C4-2B (cell line): ENCODE results near the gene C6orf52.
A peak's percentile ranks its signal among the peaks of the same experiment; 100 is the strongest.

Experiments used
- H3K27ac ChIP-seq: fragments of 450-650 bp; 2 replicates; pipeline ENCODE4 v1.5.1; 2017
- CTCF ChIP-seq: fragments of 450-650 bp; conservative IDR thresholded peaks from 2 replicates; pipeline ENCODE4 v1.5.1; 2017; ENCODE audit warnings: mild to moderate bottlenecking
- ZFX ChIP-seq: fragments of 450-650 bp; IDR thresholded peaks from 2 replicates; pipeline ENCODE4 v1.6.1; 2017

C6orf52 gene

DNA sequence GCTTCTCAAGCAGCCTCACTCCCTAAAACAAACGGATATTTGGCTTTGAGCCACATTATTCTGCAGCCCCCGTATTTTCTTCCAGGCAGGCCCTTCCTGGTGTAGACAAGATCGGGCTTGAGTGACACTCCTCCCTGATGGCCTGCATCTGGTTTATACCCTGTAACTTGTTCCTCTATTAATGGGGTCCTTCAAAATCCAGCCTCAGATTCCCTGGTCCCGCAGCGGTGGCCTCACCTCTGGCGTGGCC lies 28.1 kb upstream of the C6orf52 start:
- TF ChIP-seq CTCF (no peak), ZFX (no peak)
- peak overlapping the region; percentile 73 for H3K27ac ChIP-seq

- TF ChIP-seq ZFX: no peak
- TF ChIP-seq CTCF: no peak
- H3K27ac ChIP-seq: peak overlapping the region; percentile 73
Measured at GRCh38 chr6:10721850-10722569, 27.6 kb upstream of the C6orf52 start.

DNA sequence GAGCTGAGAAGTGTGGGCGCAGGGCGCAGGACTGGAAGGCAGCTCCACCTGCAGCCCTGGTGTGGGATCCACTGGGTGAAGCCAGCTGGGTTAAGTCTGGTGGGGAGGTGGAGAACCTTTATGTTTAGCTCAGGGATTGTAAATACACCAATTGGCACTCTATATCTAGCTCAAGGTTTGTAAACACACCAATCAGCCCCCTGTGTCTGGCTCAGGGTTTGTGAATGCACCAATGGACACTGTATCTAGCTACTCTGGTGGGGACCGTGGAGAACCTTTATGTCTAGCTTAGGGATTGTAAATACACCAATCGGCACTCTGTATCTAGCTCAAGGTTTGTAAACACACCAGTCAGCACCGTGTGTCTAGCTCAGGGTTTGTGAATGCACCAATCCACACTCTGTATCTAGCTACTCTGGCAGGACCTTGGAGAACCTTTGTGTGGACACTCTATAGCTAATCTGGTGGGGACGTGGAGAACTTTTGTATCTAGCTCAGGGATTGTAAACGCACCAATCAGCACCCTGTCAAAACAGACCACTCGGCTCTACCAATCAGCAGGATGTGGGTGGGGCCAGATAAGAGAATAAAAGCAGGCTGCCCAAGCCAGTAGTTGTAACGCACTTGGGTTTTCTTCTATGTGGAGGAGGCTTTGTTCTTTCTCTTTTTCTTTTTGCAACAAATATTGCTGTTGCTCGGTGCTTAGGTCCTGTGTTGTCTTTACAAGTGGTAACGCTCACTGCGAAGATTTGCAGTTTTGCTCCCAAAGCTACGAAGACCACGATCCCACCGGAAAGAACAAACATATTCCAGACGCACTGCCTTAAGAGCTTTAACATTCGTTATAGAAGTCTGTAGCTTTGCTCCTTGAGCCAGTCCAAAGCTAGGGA lies 26.8 kb upstream of the C6orf52 start:
- peak overlapping the region; percentile 73; the same call in 1 of the 2 replicates for H3K27ac ChIP-seq

DNA sequence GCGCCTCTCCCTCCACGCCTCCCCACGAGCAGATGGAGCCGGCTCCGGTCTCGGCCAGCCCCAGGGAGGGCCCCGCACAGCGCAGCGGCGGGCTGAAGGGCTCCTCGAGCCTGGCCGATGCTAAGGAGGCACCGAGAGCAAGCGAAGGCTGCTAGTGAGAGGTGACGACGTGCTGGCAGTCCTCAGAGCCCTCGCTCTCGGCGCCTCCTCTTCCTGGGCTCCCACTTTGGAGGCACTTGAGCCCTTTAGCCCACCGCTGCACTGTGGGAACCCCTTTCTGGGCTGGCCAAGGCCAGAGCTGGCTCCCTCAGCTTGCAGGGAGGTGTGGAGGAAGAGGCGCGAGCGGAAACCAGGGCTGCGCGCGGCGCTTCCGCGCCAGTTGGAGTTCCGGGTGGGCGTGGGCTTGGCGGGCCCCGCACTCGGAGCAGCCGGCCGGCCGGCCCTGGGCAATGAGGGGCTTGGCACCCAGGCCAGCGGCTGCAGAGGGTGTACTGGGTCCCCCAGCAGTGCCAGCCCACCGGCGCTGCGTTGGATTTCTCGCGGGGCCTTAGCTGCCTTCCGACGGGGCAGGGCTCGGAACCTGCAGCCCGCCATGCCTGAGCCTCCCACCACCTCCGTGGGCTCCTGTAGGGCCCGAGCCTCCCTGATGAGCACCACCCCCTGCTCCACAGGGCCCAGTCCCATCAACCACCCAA lies 26.0 kb upstream of the C6orf52 start:
- H3K27ac ChIP-seq: no peak overlapping the region
- no peak for TF ChIP-seq CTCF
- no peak for TF ChIP-seq ZFX

DNA sequence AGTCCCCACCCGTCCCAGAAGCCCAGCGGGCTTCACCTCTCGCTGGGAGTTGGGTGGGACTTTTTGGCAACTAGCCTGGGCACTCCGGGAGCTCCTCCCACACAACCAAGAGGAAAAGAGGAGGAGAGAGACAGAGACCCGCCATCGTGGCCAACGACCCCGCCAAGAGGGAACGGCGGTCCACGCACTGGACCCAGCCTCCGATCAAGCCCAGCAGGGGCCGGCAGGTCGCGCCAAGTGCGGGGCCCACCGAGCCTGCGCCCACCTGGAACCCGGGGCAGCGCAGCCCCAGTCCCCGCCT lies 25.5 kb upstream of the C6orf52 start:
- TF ChIP-seq ZFX (no peak), CTCF (no peak)

GRCh38 chr6:10719296-10719963 lies 25.0 kb upstream of the C6orf52 start:
- TF ChIP-seq CTCF: no peak
- no peak for TF ChIP-seq ZFX

More for the DNA sequence above, 25.5 kb upstream of the C6orf52 start:
- no peak overlapping the region for H3K27ac ChIP-seq

GRCh38 chr6:10713962-10714361 lies 19.5 kb upstream of the C6orf52 start:
- TF ChIP-seq ZFX: no peak
- TF ChIP-seq CTCF: no peak
- no peak overlapping the region for H3K27ac ChIP-seq

More at GRCh38 chr6:10719296-10719963, 25.0 kb upstream of the C6orf52 start:
- H3K27ac ChIP-seq: no peak overlapping the region
